Activated CD4-positive, alpha-beta T cell treated with anti-CD3 and anti-CD28 coated beads for 36 hours (primary cell): ENCODE data around the gene MCOLN1. TPM values are rescaled to one million over a fixed set of nuclear protein-coding genes. Genes with fewer than 3 reads are reported as not detected.
"Not testable (repeated sequence)": the region's sequence is repeated elsewhere in the genome, so short reads cannot be mapped to it uniquely, and the experiment has no call there.

Source experiments
- ATAC-seq: fragments of 200-7000 bp; cut with Tn5 transposase; one replicate; pipeline ENCODE4 v1.10.0; 2021; ENCODE audit warnings: mild to moderate bottlenecking, moderate library complexity
- CTCF ChIA-PET: fragments of 350-600 bp; sonication (Branson Sonifier 250); formaldehyde crosslinking; loops from one replicate; lab custom pipeline; 2021; ENCODE audit warnings: antibody characterized with exemption; lab: Charles Lee
- POLR2A ChIA-PET: fragments of 350-600 bp; sonication (Branson Sonifier 250); formaldehyde crosslinking; loops from one replicate; lab custom pipeline; 2021; ENCODE audit warnings: antibody characterized with exemption, inconsistent platforms; lab: Charles Lee
- DNase-seq: peaks from one replicate; pipeline ENCODE4 v3.0.0-alpha.2; 2020
- H3K27ac Mint-ChIP-seq: one replicate; pipeline ENCODE4 v1.8.0; 2021; ENCODE audit warnings: mixed read lengths
- H3K27me3 Mint-ChIP-seq: one replicate; pipeline ENCODE4 v1.8.0; 2021; ENCODE audit warnings: mixed read lengths
- H3K36me3 Mint-ChIP-seq: one replicate; pipeline ENCODE4 v1.8.0; 2021; ENCODE audit warnings: low read depth, mixed read lengths
- H3K4me1 Mint-ChIP-seq: one replicate; pipeline ENCODE4 v1.8.0; 2021; ENCODE audit warnings: mixed read lengths
- H3K4me3 Mint-ChIP-seq: one replicate; pipeline ENCODE4 v1.8.0; 2021; ENCODE audit warnings: mild to moderate bottlenecking, moderate library complexity, mixed read lengths
- H3K9me3 Mint-ChIP-seq: one replicate; pipeline ENCODE4 v1.8.0; 2021; ENCODE audit warnings: low read depth, mixed read lengths
- intact Hi-C, 2 experiments: fragments of 100-400 bp; cut with DNase I in 1 of 2; cut with micrococcal nuclease in 1 of 2; formaldehyde crosslinking; loops; one replicate each; pipeline versions ENCODE4 v1.14.2 to v1.15.1; 2022 to 2024; cut with DNase I, micrococcal nuclease
- total RNA-seq, 2 experiments: library from RNA; stranded (reverse); gene quantifications; one replicate each; pipeline ENCODE4 v1.2.3, GENCODE V29; 2021

The MCOLN1 gene
- total RNA-seq, 2 experiments from 2014 or later: 6.7 to 7.7 TPM

DNA sequence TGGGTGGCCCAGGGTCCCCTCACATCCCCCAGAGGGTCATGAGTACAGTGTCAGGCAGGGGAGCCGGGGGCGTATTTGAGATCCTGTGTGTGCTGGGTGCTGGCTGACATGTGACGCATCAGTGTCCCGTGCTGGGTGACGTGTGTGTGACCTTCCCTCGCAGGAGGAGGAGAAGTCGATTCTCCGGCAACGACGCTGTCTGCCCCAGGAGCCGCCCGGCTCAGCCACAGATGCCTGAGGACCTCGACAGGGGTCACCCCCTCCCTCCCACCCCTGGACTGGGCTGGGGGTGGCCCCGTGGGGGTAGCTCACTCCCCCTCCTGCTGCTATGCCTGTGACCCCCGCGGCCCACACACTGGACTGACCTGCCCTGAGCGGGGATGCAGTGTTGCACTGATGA is 38.9 kb downstream of the MCOLN1 start:
- ATAC-seq: no peak
- Mint-ChIP-seq H3K4me1 (no peaks in the 10 kb centered on the region), H3K36me3 (peaks cover 26% of the 10 kb centered on the region), H3K4me3 (no peak overlapping the region), H3K27me3 (no peaks in the 10 kb centered on the region), H3K9me3 (no peaks in the 10 kb centered on the region), H3K27ac (no peak overlapping the region)
- CTCF ChIA-PET: no interaction called here
- DNase-seq: no peak
- intact Hi-C loops: no loop called here
- POLR2A ChIA-PET: no interaction called here

DNA sequence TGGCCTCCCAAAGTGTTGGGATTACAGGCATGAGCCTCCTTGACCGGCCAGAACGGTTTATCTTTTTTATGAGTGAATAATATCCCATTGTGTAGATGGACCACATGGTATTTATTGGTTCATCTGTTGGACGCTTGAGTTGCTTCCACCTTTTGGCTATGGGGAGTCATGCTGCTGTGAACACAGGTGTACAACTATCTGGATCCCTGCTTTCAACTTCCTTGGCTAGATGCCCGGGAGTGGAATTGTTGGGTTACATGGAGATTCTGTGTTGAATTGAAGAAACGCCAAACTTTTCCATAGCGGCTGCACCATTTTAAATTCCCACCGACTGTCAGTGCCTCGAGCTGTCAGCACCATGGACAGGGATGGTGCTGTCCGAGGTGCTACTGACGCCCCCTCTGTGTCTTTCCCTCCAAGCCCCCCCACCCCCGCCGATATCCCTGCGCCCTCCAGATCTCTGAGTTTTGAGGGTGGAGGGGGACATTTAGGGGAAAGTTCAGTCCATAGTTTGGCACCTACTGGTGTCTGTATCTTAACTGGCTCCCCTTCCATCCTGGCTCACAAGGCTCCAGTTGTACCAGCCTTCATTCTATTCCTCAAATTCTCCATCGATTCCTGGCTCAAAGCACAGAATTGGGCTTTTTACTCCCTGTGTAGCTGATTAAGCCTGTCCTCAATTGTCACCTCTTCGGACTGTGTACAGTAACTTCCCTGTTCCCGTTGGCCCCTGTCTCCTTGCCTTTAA is 40.4 kb downstream of the MCOLN1 start:
- no peaks in the 10 kb centered on the region for H3K9me3 Mint-ChIP-seq
- POLR2A ChIA-PET: interaction anchor here (0.7 kb wide), 1 partner anchor 21 kb away, joined by 3 read pairs; no protein-coding TSS in a partner anchor
- H3K4me1 Mint-ChIP-seq: no peaks in the 10 kb centered on the region
- CTCF ChIA-PET: interaction anchor here (0.7 kb wide), 2 partner anchors 196 to 322 kb away, joined by 3 read pairs; no protein-coding TSS in a partner anchor
- no peak overlapping the region for H3K4me3 Mint-ChIP-seq
- peaks cover 17% of the 10 kb centered on the region for H3K36me3 Mint-ChIP-seq
- ATAC-seq (no peak), DNase-seq (peak; percentile 31)
- H3K27ac Mint-ChIP-seq: no peak overlapping the region
- no peaks in the 10 kb centered on the region for H3K27me3 Mint-ChIP-seq
- intact Hi-C loops: no loop called here

DNA sequence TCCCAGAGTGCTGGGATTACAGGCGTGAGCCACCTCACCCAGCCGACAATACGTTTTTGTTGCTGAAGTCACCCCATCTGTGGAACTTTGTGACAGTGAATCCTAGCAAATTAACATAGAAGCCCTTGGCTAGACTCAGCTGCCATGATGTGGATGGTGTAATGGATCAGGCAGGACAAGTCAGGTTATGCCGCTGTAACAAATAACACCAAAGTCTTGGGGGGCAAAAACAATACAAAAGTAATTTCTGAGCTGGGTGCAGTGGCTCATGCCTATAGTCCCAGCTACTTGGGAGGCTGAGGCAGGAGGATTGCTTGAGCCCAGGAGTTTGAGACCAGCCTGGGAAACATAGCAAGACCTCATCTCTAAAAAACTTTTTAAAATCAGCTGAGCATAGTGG is 42.4 kb downstream of the MCOLN1 start:
- ATAC-seq (no peak), DNase-seq (no peak)
- Mint-ChIP-seq H3K27me3 (no peaks in the 10 kb centered on the region), H3K4me1 (peaks cover 2% of the 10 kb centered on the region), H3K9me3 (no peaks in the 10 kb centered on the region), H3K36me3 (peaks cover 10% of the 10 kb centered on the region), H3K4me3 (no peak overlapping the region), H3K27ac (no peak overlapping the region)
- intact Hi-C loops: no loop called here
- CTCF ChIA-PET: interaction anchor here (0.6 to 1.7 kb wide), 5 partner anchors 20 to 448 kb away, joined by 3 to 7 read pairs (median 3); no protein-coding TSS in a partner anchor
- POLR2A ChIA-PET: interaction anchor here (0.6 kb wide), 1 partner anchor 11 kb away, joined by 3 read pairs; no protein-coding TSS in a partner anchor

DNA sequence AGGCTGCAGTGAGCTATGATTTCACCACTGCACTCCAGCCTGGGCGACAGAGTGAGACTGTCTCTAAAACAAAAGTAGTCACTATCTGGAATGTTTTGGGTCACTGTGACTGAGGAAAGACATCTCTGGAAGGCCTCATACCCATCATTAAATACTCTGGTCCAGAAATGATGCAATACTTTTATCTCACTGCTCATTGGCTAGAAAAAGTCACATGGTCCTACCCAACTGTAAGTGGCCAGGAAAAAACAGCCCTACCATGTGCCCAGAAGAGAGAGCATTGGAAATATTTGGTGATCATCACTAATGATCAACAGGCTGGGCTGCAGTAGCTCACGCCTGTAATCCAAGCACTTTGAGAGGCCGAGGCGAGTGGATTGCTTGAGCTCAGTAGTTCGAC is 42.9 kb downstream of the MCOLN1 start:
- peaks cover 2% of the 10 kb centered on the region for H3K4me1 Mint-ChIP-seq
- no peaks in the 10 kb centered on the region for H3K27me3 Mint-ChIP-seq
- no peak overlapping the region for H3K27ac Mint-ChIP-seq
- intact Hi-C loops: no loop called here
- POLR2A ChIA-PET: interaction anchor here (0.6 kb wide), 1 partner anchor 11 kb away, joined by 3 read pairs; no protein-coding TSS in a partner anchor
- no peaks in the 10 kb centered on the region for H3K9me3 Mint-ChIP-seq
- no peak overlapping the region for H3K4me3 Mint-ChIP-seq
- DNase-seq (no peak), ATAC-seq (no peak)
- peaks cover 7% of the 10 kb centered on the region for H3K36me3 Mint-ChIP-seq
- CTCF ChIA-PET: interaction anchor here (0.6 to 1.7 kb wide), 6 partner anchors 20 to 447 kb away, joined by 3 to 7 read pairs (median 3); no protein-coding TSS in a partner anchor

DNA sequence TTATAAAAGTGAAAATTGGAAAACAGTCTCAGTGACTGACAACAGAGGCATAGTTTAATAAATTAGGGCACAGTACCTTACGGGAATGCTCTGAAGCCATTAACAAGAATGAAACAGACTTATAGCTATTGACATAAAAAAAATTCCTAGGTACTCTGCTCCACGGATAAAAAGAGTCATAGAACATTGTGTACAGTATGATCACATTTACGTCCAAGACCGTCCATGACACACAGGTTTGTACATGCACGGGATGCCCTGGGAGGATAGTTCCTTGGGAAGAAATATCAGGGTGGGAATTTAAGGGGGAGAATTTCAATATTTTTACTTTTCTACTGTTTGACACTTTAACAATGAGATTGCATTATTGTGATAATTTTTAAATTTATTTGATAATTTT is 48.3 kb downstream of the MCOLN1 start:
- intact Hi-C loops: no loop called here
- ATAC-seq (no peak), DNase-seq (no peak)
- ChIA-PET POLR2A (interaction anchor here (0.5 to 0.7 kb wide), 2 partner anchors 22 to 221 kb away, joined by 3 read pairs; no protein-coding TSS in a partner anchor), CTCF (no interaction called here)
- H3K4me3 Mint-ChIP-seq: no peak overlapping the region
- H3K27ac Mint-ChIP-seq: no peak overlapping the region
- H3K4me1 Mint-ChIP-seq: peaks cover 2% of the 10 kb centered on the region
- peaks cover 2% of the 10 kb centered on the region for H3K27me3 Mint-ChIP-seq
- H3K36me3 Mint-ChIP-seq: no peaks in the 10 kb centered on the region
- no peaks in the 10 kb centered on the region for H3K9me3 Mint-ChIP-seq

DNA sequence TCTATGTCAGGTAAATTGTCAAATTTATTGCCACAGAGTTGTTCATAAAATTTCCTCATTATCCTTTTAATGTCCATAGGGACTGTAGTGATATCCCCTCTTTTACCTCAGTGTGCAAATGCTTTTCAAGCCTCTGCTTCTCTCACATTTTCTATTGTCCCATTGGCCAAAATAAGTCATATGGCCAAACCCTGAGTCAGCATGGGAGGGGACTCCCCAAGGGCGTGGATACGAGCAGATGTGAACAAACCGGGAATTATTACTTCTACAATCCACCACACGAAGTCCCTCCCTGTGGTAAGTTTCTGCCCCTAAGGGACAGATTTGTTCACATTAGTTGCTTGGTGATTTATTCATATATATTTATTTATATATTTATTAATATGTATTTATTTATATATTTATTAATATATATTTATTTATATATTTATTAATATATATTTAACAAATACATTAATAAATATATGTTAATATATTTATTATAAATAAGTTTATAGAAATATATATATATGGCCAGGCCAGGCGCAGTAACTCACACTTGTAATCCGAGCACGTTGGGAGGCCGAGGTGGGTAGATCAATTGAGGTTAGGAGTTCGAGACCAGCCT is 53.1 kb downstream of the MCOLN1 start:
- DNase-seq: peak; percentile 31
- Mint-ChIP-seq H3K9me3 (no peaks in the 10 kb centered on the region), H3K4me3 (no peak overlapping the region), H3K27me3 (peaks cover 2% of the 10 kb centered on the region), H3K36me3 (no peaks in the 10 kb centered on the region), H3K27ac (no peak overlapping the region), H3K4me1 (no peaks in the 10 kb centered on the region)
- ChIA-PET POLR2A (no interaction called here), CTCF (no interaction called here)
- intact Hi-C loops: no loop called here
- ATAC-seq: peak; percentile 51

DNA sequence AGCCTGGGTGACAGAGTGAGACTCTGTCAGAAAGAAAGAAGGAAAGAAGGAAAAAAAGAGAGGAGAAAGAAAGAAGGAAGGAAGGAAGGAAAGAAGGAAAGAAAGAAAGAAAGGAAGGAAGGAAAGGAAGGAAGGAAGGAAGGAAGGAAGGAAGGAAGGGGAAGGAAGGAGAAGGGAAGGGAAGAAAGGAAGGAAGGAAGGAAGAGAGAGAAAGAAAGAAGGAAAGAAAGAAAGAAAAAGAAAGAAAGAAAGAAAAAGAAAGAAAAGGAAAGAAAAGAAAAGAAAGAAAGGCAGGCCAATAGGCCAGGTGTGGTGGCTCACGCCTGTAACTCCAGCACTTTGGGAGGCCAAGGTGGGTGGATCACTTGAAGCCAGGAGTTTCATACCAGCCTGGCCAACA is 55.0 kb downstream of the MCOLN1 start:
- H3K4me3 Mint-ChIP-seq, ATAC-seq, DNase-seq, H3K4me1 Mint-ChIP-seq, POLR2A ChIA-PET, H3K9me3 Mint-ChIP-seq, H3K27me3 Mint-ChIP-seq, H3K27ac Mint-ChIP-seq, H3K36me3 Mint-ChIP-seq, intact Hi-C loops: not testable (repeated sequence)
- CTCF ChIA-PET: interaction anchor here (1.6 kb wide), 1 partner anchor 9 kb away, joined by 4 read pairs; no protein-coding TSS in a partner anchor

DNA sequence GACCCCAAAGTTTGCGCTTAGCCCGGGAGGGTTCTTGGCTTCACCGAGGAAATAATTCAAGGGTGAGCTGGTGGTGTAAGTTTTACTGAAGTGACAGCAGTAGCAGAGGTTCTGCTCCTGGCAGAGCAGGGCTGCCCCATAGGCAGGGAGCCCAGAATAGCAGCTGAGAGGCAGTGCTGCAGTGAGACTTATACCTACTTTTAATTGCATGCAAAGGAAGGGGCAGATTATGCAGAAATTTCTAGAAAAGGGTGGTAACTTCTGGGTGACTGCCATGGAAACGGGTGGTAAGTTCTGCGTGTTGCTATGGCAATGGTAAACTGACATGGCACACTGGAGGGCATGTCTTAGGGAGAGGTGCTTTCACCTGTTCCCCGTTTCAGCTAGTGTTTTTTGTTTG is 55.7 kb downstream of the MCOLN1 start:
- no peaks in the 10 kb centered on the region for H3K4me1 Mint-ChIP-seq
- no peak for DNase-seq
- H3K9me3 Mint-ChIP-seq: no peaks in the 10 kb centered on the region
- H3K4me3 Mint-ChIP-seq: no peak overlapping the region
- intact Hi-C loops: no loop called here
- ChIA-PET CTCF (no interaction called here), POLR2A (no interaction called here)
- no peak overlapping the region for H3K27ac Mint-ChIP-seq
- H3K36me3 Mint-ChIP-seq: no peaks in the 10 kb centered on the region
- no peak for ATAC-seq
- peaks cover 2% of the 10 kb centered on the region for H3K27me3 Mint-ChIP-seq

DNA sequence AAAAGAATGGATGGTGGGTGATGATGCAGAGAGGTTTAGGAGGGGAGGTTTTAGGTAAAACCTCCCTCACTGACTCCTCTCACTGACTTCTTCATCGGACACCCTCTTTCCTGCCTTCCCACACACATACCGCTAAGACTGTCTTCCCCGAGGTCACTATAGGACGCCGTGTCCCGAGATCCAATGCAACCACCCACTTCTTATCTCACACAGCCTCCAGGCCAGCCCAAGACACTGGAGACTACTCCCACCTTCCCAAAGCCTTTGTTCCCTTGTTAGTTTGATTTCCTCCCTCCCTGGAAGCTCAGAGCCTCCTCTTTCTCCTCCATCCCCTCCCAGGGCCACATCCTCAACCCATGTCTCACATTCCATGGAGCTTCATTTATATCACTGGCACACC is 56.8 kb downstream of the MCOLN1 start:
- no peak overlapping the region for H3K27ac Mint-ChIP-seq
- ChIA-PET CTCF (interaction anchor here (1.5 kb wide), 1 partner anchor 11 kb away, joined by 6 read pairs; no protein-coding TSS in a partner anchor), POLR2A (no interaction called here)
- intact Hi-C loops: no loop called here
- DNase-seq (no peak), ATAC-seq (no peak)
- H3K36me3 Mint-ChIP-seq: no peaks in the 10 kb centered on the region
- peaks cover 2% of the 10 kb centered on the region for H3K27me3 Mint-ChIP-seq
- no peaks in the 10 kb centered on the region for H3K4me1 Mint-ChIP-seq
- H3K4me3 Mint-ChIP-seq: no peak overlapping the region
- H3K9me3 Mint-ChIP-seq: no peaks in the 10 kb centered on the region

DNA sequence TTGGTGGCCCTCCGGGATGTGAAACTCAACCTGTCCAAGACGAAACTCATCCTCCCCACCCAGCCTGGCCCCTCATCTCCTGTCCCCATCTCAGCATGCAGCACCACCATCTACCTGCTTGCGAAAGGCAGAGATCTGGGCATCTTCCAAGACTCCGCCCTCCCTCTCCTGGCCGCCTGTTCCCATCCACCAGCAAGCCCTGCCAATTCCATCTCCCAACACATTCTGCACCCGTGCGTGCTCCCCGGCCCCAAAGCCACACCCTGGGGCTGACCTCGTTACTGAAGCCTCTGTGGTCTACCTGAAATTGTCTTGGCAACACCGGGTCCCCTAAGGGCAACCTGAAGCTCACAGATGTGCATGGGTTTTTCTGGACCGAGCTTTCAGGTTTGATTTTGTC is 60.0 kb downstream of the MCOLN1 start:
- CTCF ChIA-PET: no interaction called here
- H3K9me3 Mint-ChIP-seq: no peaks in the 10 kb centered on the region
- H3K27ac Mint-ChIP-seq: no peak overlapping the region

More for the DNA sequence above, 60.0 kb downstream of the MCOLN1 start:
- Mint-ChIP-seq H3K36me3 (no peaks in the 10 kb centered on the region), H3K4me3 (no peak overlapping the region), H3K4me1 (no peaks in the 10 kb centered on the region), H3K27me3 (no peaks in the 10 kb centered on the region)
- POLR2A ChIA-PET: no interaction called here
- no peak for ATAC-seq
- no peak for DNase-seq
- intact Hi-C loops: no loop called here
